CD14-positive monocyte (primary cell): ENCODE measurements around the gene BRIP1. TPM values are rescaled to one million over a fixed set of nuclear protein-coding genes. Genes with fewer than 3 reads are reported as not detected.

ENCODE experiments used
- DNase-seq, 3 donors: peaks; one replicate each; pipeline ENCODE4 v3.0.0-alpha.2; 2011 to 2022
- H2AFZ ChIP-seq: 2 replicates; pipeline ENCODE4 v1.6.0; 2012; ENCODE audit warnings: mild to moderate bottlenecking, low read depth, low read length, inconsistent platforms; ENCODE audit not compliant: insufficient read depth, poor library complexity, severe bottlenecking
- H3K27ac ChIP-seq, 2 donors: 1 replicate in 1 of 2; 2 replicates in 1 of 2; pipeline ENCODE4 v1.5.1; 2012 to 2013; ENCODE audit warnings: low read length in 2 of 2, control low read depth in 1 of 2, inconsistent platforms in 1 of 2, low read depth in 1 of 2, mild to moderate bottlenecking in 1 of 2
- H3K27me3 ChIP-seq, 2 donors: one replicate each; pipeline versions ENCODE4 v1.6.0 to v1.6.1; 2011 to 2013; ENCODE audit warnings: low read length in 2 of 2; ENCODE audit not compliant: control insufficient read depth in 2 of 2, insufficient read depth in 2 of 2
- H3K36me3 ChIP-seq, 2 donors: replicated peaks in 1 of 2; 1 replicate in 1 of 2; 2 replicates in 1 of 2; pipeline versions ENCODE4 v1.5.1 to v1.6.1; 2012 to 2013; ENCODE audit warnings: low read length in 2 of 2, control low read depth in 1 of 2, inconsistent platforms in 1 of 2, mild to moderate bottlenecking in 1 of 2; ENCODE audit not compliant: insufficient read depth in 2 of 2, control insufficient read depth in 1 of 2
- H3K4me1 ChIP-seq, 2 donors: 1 replicate in 1 of 2; 2 replicates in 1 of 2; pipeline versions ENCODE4 v1.5.1 to v1.6.1; 2012 to 2013; ENCODE audit warnings: low read length in 2 of 2, control low read depth in 1 of 2, inconsistent platforms in 1 of 2, mild to moderate bottlenecking in 1 of 2, moderate library complexity in 1 of 2; ENCODE audit not compliant: insufficient read depth in 2 of 2, control insufficient read depth in 1 of 2
- H3K4me2 ChIP-seq: replicated peaks from 2 replicates; pipeline ENCODE3; 2012; ENCODE audit warnings: low read length, moderate library complexity, mild to moderate bottlenecking; ENCODE audit not compliant: poor library complexity, severe bottlenecking; ENCODE audit errors: extremely low read depth
- H3K4me3 ChIP-seq, 3 experiments: fragments of 200-600 bp in 1 of 3; sonication (generic) in 1 of 3; replicated peaks in 1 of 3; 1 replicate in 2 of 3; 2 replicates in 1 of 3; pipeline ENCODE4 v1.5.1; 2011 to 2013; ENCODE audit warnings: low read length in 3 of 3, mild to moderate bottlenecking in 3 of 3, control low read depth in 2 of 3, low read depth in 2 of 3, inconsistent platforms in 1 of 3, moderate library complexity in 1 of 3
- H3K79me2 ChIP-seq: 2 replicates; pipeline ENCODE4 v1.6.0; 2012; ENCODE audit warnings: mild to moderate bottlenecking, control low read depth, inconsistent platforms, low read length, moderate library complexity; ENCODE audit not compliant: insufficient read depth
- H3K9ac ChIP-seq: 2 replicates; pipeline ENCODE4 v1.6.0; 2017; ENCODE audit warnings: low read length, mild to moderate bottlenecking; ENCODE audit not compliant: insufficient read depth, poor library complexity, severe bottlenecking
- H3K9me3 ChIP-seq, 2 donors: replicated peaks in 1 of 2; 1 replicate in 1 of 2; 2 replicates in 1 of 2; pipeline versions ENCODE4 v1.5.1 to v1.6.1; 2012 to 2013; ENCODE audit warnings: low read length in 2 of 2, control low read depth in 1 of 2; ENCODE audit not compliant: control insufficient read depth in 1 of 2, insufficient read depth in 1 of 2
- H4K20me1 ChIP-seq: 2 replicates; pipeline ENCODE4 v1.6.0; 2012; ENCODE audit warnings: mild to moderate bottlenecking, low read length, control low read depth, moderate library complexity; ENCODE audit not compliant: insufficient read depth
- H3K27ac Mint-ChIP-seq, 7 donors: one replicate each; pipeline ENCODE4 v1.8.0; 2020; ENCODE audit warnings: mild to moderate bottlenecking in 7 of 7, mixed read lengths in 7 of 7, moderate library complexity in 6 of 7, inconsistent platforms in 2 of 7
- H3K27me3 Mint-ChIP-seq, 3 donors: one replicate each; pipeline ENCODE4 v1.8.0; 2021 to 2022; ENCODE audit warnings: low read depth in 3 of 3, mild to moderate bottlenecking in 3 of 3, mixed read lengths in 3 of 3, moderate library complexity in 3 of 3, inconsistent platforms in 1 of 3
- H3K36me3 Mint-ChIP-seq, 2 donors: one replicate each; pipeline ENCODE4 v1.8.0; 2020; ENCODE audit warnings: mixed read lengths in 2 of 2, inconsistent platforms in 1 of 2, mild to moderate bottlenecking in 1 of 2
- H3K4me1 Mint-ChIP-seq: one replicate; pipeline ENCODE4 v1.8.0; 2020; ENCODE audit warnings: mild to moderate bottlenecking, mixed read lengths
- H3K4me3 Mint-ChIP-seq, 2 donors: one replicate each; pipeline ENCODE4 v1.8.0; 2020; ENCODE audit warnings: mild to moderate bottlenecking in 2 of 2, mixed read lengths in 2 of 2, moderate library complexity in 1 of 2
- H3K9me3 Mint-ChIP-seq, 7 donors: one replicate each; pipeline ENCODE4 v1.8.0; 2020 to 2022; ENCODE audit warnings: mixed read lengths in 7 of 7, mild to moderate bottlenecking in 6 of 7, moderate library complexity in 6 of 7, inconsistent platforms in 2 of 7
- intact Hi-C, 2 donors: fragments of 100-400 bp; cut with micrococcal nuclease; formaldehyde crosslinking; loops; one replicate each; pipeline versions ENCODE4 v1.15.0 to v1.15.1; 2023
- polyA plus RNA-seq, 3 donors: library from polyadenylated mRNA; depleted of rRNA in 1 of 3; unstranded in 2 of 3; stranded (reverse) in 1 of 3; fragments of 300-500 nt in 2 of 3; fragments of >200 nt in 1 of 3; fragmentation: Illumina TruSeq in 2 of 3; gene quantifications; 1 replicate in 2 of 3; 2 replicates in 1 of 3; pipeline ENCODE4 v1.2.3, GENCODE V29; 2012 to 2021
- TF ChIP-seq, protein P1 (sequence below): fragments of 200-600 bp; IDR thresholded peaks from one replicate; pipeline ENCODE4 v1.8.0; 2022; ENCODE audit warnings: antibody characterized with exemption, mild to moderate bottlenecking

Gene BRIP1
- polyA plus RNA-seq, 3 donors: 0.11 to 0.12 TPM; not detected in 1

- H3K27me3 ChIP-seq: no peaks in the 10 kb centered on the region
- no peak overlapping the region for H2AFZ ChIP-seq
- TF ChIP-seq, protein P1, sequence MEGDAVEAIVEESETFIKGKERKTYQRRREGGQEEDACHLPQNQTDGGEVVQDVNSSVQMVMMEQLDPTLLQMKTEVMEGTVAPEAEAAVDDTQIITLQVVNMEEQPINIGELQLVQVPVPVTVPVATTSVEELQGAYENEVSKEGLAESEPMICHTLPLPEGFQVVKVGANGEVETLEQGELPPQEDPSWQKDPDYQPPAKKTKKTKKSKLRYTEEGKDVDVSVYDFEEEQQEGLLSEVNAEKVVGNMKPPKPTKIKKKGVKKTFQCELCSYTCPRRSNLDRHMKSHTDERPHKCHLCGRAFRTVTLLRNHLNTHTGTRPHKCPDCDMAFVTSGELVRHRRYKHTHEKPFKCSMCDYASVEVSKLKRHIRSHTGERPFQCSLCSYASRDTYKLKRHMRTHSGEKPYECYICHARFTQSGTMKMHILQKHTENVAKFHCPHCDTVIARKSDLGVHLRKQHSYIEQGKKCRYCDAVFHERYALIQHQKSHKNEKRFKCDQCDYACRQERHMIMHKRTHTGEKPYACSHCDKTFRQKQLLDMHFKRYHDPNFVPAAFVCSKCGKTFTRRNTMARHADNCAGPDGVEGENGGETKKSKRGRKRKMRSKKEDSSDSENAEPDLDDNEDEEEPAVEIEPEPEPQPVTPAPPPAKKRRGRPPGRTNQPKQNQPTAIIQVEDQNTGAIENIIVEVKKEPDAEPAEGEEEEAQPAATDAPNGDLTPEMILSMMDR: no peak
- Mint-ChIP-seq H3K27me3 (no peaks in the 10 kb centered on the region), H3K4me1 (no peaks in the 10 kb centered on the region), H3K27ac (no peak overlapping the region), H3K4me3 (no peak overlapping the region), H3K9me3 (peaks cover 8 to 32% (median 16%) of the 10 kb centered on the region in 7 donors), H3K36me3 (peaks cover 56 to 60% of the 10 kb centered on the region in 2 donors)
- H3K4me2 ChIP-seq: no peak overlapping the region
- intact Hi-C loops: no loop called here
- no peak overlapping the region for H3K4me3 ChIP-seq
- no peaks in the 10 kb centered on the region for H3K4me1 ChIP-seq
- no peak overlapping the region for H3K9ac ChIP-seq
- no peak overlapping the region for H3K27ac ChIP-seq
- H3K79me2 ChIP-seq: no peaks in the 10 kb centered on the region
- no peaks in the 10 kb centered on the region for H4K20me1 ChIP-seq
- H3K9me3 ChIP-seq: peaks cover 4 to 25% of the 10 kb centered on the region in 2 donors
- H3K36me3 ChIP-seq: peaks cover 13 to 59% of the 10 kb centered on the region in 2 donors
- no peak for DNase-seq
Measured at GRCh38 chr17:61739002-61739401, 124.3 kb downstream of the BRIP1 start.

- Mint-ChIP-seq H3K36me3 (peaks cover 55 to 56% of the 10 kb centered on the region in 2 donors), H3K4me3 (no peak overlapping the region), H3K4me1 (no peaks in the 10 kb centered on the region), H3K9me3 (peaks cover 8 to 30% (median 14%) of the 10 kb centered on the region in 7 donors), H3K27ac (no peak overlapping the region), H3K27me3 (no peaks in the 10 kb centered on the region)
- no peak for DNase-seq
- TF ChIP-seq, protein P1: no peak
- H3K4me1 ChIP-seq: no peaks in the 10 kb centered on the region
- no peak overlapping the region for H3K4me2 ChIP-seq
- no peaks in the 10 kb centered on the region for H3K79me2 ChIP-seq
- no peak overlapping the region for H3K27ac ChIP-seq
- intact Hi-C loops: no loop called here
- H4K20me1 ChIP-seq: no peaks in the 10 kb centered on the region
- H2AFZ ChIP-seq: no peak overlapping the region
- no peak overlapping the region for H3K9ac ChIP-seq
- H3K9me3 ChIP-seq: peaks cover 4 to 25% of the 10 kb centered on the region in 2 donors
- H3K27me3 ChIP-seq: no peaks in the 10 kb centered on the region
- no peak overlapping the region for H3K4me3 ChIP-seq
- peaks cover 13 to 54% of the 10 kb centered on the region in 2 donors for H3K36me3 ChIP-seq
Measured at GRCh38 chr17:61738249-61738648, 125.1 kb downstream of the BRIP1 start.
